AG10803 (cell line): ENCODE data around the gene SNX9.

Experiments
- DNase-seq: peaks from one replicate; pipeline ENCODE4 v3.0.0; 2010; ENCODE audit warnings: low read depth
- H3K4me3 ChIP-seq: 2 replicates; pipeline ENCODE4 v1.5.1; 2011; ENCODE audit warnings: mild to moderate bottlenecking, low read length, control low read depth
- TF ChIP-seq, protein P1 (sequence below): conservative IDR thresholded peaks from 2 replicates; pipeline ENCODE4 v1.5.1; 2011; ENCODE audit warnings: mild to moderate bottlenecking, low read length, control low read depth, inconsistent platforms

Gene SNX9

DNA sequence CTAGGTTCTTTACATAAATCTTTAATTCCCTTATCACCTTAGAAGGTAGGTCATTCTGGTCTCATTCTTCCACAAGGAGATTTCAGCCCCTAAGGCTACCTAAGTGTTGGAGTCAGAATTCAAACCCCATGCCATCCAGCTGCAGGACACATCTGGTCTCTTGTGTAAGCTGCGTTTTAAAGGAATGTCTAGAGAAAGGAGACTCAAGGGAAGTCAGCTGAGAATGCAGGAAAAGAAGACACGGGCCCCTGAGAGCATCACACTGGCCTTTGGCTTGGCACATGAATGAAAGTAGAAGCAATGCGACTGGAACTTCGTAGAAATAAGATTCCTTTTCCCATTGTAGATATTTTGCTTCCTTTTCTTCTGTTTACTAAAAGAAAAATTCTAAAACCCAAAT, 82.0 kb downstream of the SNX9 start:
- no peak overlapping the region for H3K4me3 ChIP-seq

DNA sequence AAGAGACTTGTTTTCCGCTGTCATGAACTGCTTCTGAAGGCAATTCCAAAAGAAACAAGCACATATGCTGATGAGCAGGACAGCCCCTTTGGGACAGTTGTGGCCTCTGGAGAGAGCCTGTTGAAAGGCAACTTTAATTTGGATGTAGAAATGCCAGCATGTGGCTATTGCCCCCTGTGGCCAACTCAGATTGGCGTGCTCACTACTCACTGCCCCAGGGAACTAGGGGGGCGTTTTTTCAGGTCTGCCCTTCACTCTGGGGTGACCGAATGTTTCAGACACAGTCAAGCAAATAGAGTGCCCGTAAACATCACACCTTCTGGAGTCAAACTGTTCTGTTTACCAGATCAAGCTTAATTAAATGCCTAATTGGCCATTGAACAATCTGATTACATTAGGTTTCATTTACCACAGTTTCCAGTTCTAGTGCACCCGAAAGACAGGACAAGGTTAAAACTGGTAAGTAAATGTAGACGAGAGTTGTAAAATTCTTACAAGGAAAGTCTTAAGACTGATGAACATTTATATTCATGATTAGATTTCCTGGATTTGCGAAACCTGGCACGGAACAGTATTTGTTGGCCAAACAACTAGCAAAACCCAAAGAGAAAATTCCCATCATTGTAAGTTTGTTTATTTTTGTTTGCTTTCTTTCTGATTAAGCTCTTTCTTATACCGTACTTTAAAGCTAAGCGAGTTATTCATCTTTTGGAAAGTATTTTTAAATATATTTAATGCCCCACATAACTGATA, 82.7 kb downstream of the SNX9 start:
- no peak for DNase-seq
- TF ChIP-seq, protein P1, sequence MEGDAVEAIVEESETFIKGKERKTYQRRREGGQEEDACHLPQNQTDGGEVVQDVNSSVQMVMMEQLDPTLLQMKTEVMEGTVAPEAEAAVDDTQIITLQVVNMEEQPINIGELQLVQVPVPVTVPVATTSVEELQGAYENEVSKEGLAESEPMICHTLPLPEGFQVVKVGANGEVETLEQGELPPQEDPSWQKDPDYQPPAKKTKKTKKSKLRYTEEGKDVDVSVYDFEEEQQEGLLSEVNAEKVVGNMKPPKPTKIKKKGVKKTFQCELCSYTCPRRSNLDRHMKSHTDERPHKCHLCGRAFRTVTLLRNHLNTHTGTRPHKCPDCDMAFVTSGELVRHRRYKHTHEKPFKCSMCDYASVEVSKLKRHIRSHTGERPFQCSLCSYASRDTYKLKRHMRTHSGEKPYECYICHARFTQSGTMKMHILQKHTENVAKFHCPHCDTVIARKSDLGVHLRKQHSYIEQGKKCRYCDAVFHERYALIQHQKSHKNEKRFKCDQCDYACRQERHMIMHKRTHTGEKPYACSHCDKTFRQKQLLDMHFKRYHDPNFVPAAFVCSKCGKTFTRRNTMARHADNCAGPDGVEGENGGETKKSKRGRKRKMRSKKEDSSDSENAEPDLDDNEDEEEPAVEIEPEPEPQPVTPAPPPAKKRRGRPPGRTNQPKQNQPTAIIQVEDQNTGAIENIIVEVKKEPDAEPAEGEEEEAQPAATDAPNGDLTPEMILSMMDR, result no peak
- H3K4me3 ChIP-seq, result no peak overlapping the region

More for the DNA sequence above, 82.0 kb downstream of the SNX9 start:
- TF ChIP-seq, protein P1, result no peak
- DNase-seq, result no peak

DNA sequence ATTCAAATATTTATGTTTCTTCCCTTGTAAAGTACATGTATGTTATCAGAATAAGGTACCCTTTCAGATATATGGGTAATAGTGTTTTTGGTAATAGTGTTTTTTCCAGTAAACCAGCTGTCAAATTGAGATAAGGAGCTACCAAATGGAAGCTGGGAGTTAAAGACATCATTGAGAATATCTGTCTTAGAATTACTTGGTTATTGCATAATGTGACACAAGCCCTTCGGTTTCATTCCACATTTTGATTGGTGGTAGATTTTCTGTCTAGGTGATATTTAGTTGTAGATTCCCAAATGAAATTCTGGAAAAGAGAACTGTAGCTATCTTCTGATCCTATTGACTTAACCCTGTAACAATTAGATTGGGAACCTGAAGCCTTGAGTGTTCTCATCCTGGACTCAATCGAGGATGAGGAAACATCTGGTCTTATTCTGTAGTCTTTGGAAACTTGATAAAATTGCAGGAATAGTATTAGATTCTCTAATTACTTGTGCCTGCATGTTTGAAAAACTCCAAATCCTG, 83.6 kb downstream of the SNX9 start:
- no peak overlapping the region for H3K4me3 ChIP-seq
- DNase-seq, result no peak
- TF ChIP-seq, protein P1, result no peak

DNA sequence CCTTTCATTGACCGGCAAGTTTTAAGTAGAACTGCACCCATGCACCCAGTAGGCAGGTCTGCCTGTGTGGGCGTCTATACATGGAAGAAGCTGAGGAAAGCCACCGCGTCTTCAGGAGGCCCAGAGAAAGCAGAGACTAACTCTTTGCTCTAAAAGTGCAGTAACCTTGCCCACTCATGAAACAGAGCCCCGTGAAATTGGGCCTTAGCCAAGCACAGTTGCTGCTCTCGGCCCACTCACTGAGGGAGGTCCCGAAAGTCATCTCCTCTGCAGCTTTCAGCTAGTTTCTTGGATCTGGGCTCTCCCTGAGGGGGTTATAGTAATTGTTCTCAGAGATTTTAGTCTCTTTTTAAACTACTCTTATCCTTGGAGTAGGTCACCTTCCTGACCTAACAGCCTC, 84.6 kb downstream of the SNX9 start:
- no peak for DNase-seq
- TF ChIP-seq, protein P1, result no peak
- H3K4me3 ChIP-seq, result no peak overlapping the region

DNA sequence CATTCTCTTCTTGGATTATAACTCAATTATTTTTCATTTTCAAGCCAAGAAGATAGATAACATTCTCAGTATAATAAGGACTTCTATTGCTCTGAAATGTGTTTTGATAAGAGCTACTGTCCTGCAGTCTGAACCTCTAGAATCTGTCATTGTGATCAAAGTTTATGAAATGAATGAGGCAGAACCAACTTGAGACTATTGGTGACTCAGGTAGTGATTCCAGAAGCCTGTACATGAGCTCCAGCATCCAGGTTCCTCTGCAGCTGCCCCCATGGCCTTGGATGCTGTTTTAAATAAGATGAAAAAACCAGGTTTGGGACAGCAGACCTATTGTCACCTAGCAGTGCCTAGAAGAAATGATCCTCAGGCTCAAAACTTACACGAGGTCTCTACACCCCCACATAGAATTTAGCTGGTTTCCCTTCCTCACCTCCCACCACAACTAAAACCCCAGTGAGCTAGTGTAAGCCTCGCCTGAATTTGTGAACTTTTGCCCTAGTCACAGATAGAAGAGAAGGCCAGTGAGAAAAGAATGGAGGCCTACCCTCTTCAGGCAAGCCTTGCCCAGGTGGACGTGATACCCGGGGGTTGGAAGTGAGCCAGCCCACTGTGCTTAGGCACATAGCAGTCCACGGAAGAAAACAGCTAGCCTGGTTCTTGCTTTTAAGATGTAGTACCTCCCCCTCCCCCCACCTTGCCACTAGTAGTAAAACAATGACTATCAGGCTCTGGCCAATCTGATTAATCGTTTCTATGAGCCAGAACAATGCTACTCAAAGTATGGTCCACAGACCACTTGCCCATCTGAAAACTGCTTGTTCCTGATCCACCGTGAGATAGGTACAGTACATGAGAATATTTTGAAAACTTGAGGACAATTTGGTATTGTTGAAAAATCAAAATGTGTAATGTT, 85.6 kb downstream of the SNX9 start:
- H3K4me3 ChIP-seq, result no peak overlapping the region
- no peak for DNase-seq
- TF ChIP-seq, protein P1, result no peak

DNA sequence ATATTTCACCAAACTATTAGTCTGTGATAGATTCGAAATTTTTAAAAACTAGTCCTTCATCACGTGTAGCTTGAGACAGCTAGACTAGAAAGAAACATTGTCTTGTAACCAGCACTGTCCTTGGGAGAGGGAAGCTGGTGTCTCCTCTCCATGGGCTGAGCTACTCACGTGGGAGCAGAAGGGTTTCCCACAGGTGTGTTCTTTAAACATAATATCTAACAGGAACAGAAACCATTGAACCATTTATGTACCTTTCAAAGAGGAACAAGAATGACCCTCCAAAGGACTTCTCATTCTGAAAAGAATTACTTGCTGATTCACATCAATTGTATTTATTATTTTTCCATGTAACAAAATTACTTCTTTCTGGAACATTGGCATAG, 86.2 kb downstream of the SNX9 start:
- no peak for DNase-seq
- TF ChIP-seq, protein P1, result no peak
- H3K4me3 ChIP-seq, result no peak overlapping the region

DNA sequence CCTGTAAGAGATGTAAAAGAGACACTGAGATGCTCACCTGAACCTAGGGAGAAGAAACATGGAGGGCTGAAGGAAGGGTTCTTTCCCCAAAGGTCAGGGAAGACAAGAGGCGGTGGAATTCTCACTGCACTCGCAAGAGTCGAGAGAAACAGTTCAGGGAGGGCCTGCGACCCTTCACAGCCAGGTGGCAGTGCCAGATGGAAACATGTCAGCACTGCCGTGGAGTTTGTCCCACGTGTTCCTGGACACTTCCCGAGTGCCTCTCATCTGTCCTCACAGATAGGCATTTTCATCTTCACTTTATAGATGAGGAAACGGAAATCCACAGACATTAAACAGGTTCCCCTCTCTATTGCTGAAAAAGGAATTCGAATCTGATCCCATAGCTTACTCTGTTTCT, 88.2 kb downstream of the SNX9 start:
- no peak overlapping the region for H3K4me3 ChIP-seq
- no peak for DNase-seq
- TF ChIP-seq, protein P1, result no peak
